Measurements from ENCODE around the gene TMEM202.
"Not testable (repeated sequence)": the region's sequence is repeated elsewhere in the genome, so short reads cannot be mapped to it uniquely, and the experiment has no call there.

TMEM202 gene

GRCh38 chr15:72404841-72405240, 6.7 kb downstream of the TMEM202 start:
- no peak for DNase-seq

GRCh38 chr15:72406936-72407335, 8.8 kb downstream of the TMEM202 start:
- DNase-seq: no peak

GRCh38 chr15:72411111-72411510, 13.0 kb downstream of the TMEM202 start:
- no peak for DNase-seq

- DNase-seq: no peak
Measured at GRCh38 chr15:72411544-72411943, 13.4 kb downstream of the TMEM202 start.

- not testable (repeated sequence) for DNase-seq
Measured at GRCh38 chr15:72413337-72413736, 15.2 kb downstream of the TMEM202 start.

GRCh38 chr15:72415304-72415703, 17.2 kb downstream of the TMEM202 start:
- no peak for DNase-seq

GRCh38 chr15:72419768-72420167, 21.7 kb downstream of the TMEM202 start:
- DNase-seq: not testable (repeated sequence)

GRCh38 chr15:72420576-72420975, 22.5 kb downstream of the TMEM202 start:
- no peak for DNase-seq

- DNase-seq: no peak
Measured at GRCh38 chr15:72421484-72421883, 23.4 kb downstream of the TMEM202 start.

GRCh38 chr15:72423256-72423655, 25.2 kb downstream of the TMEM202 start:
- DNase-seq: no peak

- DNase-seq: no peak
Measured at GRCh38 chr15:72426753-72427152, 28.6 kb downstream of the TMEM202 start.

- no peak for DNase-seq
Measured at GRCh38 chr15:72437650-72438316, 39.7 kb downstream of the TMEM202 start.

- DNase-seq: not testable (repeated sequence)
Measured at GRCh38 chr15:72442848-72443247, 44.7 kb downstream of the TMEM202 start.

GRCh38 chr15:72445426-72445825, 47.3 kb downstream of the TMEM202 start:
- DNase-seq: no peak

GRCh38 chr15:72450805-72451204, 52.7 kb downstream of the TMEM202 start:
- DNase-seq: no peak

GRCh38 chr15:72451224-72451623, 53.1 kb downstream of the TMEM202 start:
- DNase-seq: no peak

- DNase-seq: no peak
Measured at GRCh38 chr15:72456684-72457083, 58.6 kb downstream of the TMEM202 start.

Measured in DMS79 (cell line).